Activated T-cell treated with anti-CD3 and anti-CD28 coated beads for 4 hours (primary cell): ENCODE data around the gene FIS1.
A peak's percentile ranks its signal among the peaks of the same experiment; 100 is the strongest.
"Not testable (repeated sequence)": the region's sequence is repeated elsewhere in the genome, so short reads cannot be mapped to it uniquely, and the experiment has no call there.

Source experiments
- DNase-seq: peaks from one replicate; pipeline ENCODE4 v3.0.0-alpha.2; 2020

FIS1 gene

GRCh38 chr7:101244375-101245146 lies at the start of gene FIS1:
Gene FIS1 (minus strand): TSS chr7:101245081. CDS start chr7:101245004, 77 bp downstream.
- DNase-seq = peak; percentile 85

DNA sequence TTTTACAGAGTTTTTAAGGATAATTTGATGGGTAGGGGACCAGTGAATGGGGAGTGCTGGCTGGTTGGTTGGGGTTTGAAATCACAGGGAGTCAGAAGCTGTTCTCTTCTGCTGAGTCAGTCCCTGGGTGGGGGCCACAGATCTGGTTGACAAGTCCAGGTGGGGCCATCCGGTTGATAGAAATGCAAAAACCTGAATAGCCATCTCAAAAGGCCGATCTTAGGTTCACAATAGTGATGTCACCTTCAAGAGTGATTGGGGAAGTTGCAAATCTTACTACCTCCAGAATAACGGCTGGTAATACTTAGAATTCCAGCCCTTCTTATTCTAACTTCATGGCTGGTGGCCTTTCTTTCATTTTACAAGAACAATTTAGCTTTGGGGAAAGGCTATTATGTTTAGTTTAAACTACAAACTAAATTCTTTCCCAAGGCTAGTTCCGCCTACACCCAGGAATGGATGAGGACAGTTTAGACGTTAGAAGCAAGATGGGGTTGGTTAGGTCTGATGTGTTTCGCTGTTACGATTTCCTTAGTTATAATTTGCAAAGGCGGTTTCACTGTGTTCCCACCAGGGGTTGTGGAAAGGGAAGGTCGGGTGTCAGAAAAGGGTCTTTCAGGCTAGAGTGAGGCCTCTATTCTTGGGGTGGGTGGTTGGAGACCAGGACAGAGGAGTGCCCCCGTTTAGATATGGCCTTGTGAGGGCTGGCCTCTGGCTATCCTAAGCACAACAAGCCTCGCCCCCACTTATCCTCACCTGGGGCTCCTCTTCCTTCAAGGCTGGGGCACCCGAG lies 49.4 kb upstream of the FIS1 start:
- DNase-seq = no peak

DNA sequence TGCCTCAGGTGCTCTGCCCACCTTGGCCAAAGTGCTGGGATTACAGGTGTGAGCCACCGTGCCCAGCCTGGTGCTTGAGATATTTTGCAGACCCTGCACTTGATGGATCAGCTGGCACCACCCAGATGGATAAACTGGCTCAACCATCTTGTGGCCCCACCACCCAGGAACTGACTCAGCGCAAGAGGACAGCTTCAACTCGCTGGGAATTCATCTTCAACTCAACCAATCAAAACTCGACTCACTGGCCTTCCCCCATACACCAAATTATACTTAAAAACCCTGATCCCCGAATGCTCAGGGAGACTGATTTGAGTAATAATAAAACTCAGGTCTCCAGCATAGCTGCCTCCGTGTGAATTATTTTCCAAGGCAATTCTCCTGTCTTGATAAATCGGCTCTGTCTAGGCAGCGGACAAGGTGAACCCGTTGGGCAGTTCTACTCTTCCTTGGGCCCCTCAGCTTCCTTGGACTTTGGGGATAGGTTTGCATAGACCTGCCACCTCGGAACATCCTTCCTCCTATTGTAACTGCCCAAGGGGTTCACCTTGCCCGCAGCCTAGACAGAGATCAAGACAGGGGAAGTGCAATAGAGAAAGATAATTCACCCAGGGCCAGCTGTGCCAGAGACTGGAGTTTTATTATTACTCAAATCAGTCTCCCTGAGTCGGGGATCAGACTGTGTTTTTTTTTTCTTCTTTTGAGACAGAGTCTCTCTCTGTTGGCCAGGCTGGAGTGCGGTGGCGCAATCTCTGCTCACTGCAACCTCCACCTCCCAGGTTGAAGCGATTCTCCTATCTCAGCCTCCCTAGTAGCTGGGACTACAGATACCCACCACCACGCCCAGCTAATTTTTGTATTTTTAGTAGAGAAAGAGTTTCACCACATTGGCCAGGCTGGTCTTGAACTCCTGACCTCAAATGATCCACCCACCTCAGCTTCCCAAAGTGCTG lies 48.5 kb upstream of the FIS1 start:
- not testable (repeated sequence) for DNase-seq

GRCh38 chr7:101292566-101292965 lies 47.7 kb upstream of the FIS1 start:
- not testable (repeated sequence) for DNase-seq

DNA sequence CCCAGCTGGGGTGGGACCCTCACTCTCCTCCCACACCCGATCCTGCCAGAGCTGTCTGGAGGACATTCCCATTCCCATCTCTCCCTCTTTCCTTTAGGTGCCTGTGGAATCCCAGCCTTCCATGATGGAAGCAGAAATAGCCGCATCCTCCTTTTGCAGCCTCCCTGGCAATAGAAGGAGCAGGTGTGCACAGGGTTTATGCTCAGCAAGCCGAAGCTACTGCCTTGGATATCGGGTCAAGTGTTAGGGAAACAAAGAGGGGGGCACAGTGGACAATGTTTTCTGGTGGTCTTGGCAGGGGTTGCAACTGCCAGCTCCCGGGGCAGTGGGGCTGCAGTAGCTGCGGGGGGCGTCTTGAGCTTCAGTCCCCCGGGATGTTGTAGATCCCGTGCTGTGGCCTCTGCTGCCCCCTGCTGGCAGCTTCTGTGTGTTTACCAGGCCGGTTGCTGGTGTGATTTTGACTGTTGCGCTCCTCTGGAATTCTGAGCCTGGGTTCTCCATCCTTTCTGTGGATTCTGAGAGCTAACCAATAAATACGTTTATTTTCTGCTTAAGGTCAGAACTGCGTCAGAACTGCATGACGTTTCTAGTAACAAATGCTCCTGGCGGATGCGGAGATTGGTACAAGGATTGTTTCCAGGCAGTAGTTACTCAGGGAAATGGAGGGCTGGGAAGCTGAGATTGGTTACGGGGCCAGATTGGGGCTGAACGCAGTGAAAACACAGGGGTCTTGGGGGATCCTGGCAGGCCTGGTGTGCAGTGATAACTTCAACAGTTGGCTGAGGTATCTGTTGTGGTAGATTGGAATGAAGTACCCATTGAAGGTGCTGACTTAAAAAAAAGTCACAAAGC lies 45.5 kb upstream of the FIS1 start:
- peak; percentile 48 for DNase-seq

- DNase-seq = not testable (repeated sequence)
Measured at GRCh38 chr7:101289687-101290086, 44.8 kb upstream of the FIS1 start.

GRCh38 chr7:101288439-101288838 lies 43.6 kb upstream of the FIS1 start:
- DNase-seq = no peak

- DNase-seq = no peak
Measured at GRCh38 chr7:101287032-101287431, 42.2 kb upstream of the FIS1 start.

DNA sequence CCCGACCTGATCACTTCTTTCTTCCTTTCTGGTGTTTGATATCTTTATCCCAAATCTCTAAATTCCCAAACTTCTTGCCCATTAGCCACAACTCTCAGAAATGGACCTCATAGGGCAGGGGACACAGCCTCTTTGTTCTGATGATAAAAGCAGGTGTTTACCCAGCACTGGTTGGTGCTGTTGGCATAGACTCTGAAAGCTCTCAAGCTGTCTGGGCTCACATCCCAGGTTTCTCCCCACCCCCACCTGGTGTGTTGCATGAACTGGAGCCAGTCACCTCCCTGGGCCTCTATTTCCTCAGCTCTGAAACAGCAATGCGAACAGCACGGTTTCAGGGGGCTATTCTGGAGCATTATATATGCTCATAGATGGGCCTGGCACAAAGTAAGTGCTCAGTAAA lies 41.0 kb upstream of the FIS1 start:
- not testable (repeated sequence) for DNase-seq

GRCh38 chr7:101285171-101285570 lies 40.3 kb upstream of the FIS1 start:
- no peak for DNase-seq

GRCh38 chr7:101280912-101281311 lies 36.0 kb upstream of the FIS1 start:
- not testable (repeated sequence) for DNase-seq

DNA sequence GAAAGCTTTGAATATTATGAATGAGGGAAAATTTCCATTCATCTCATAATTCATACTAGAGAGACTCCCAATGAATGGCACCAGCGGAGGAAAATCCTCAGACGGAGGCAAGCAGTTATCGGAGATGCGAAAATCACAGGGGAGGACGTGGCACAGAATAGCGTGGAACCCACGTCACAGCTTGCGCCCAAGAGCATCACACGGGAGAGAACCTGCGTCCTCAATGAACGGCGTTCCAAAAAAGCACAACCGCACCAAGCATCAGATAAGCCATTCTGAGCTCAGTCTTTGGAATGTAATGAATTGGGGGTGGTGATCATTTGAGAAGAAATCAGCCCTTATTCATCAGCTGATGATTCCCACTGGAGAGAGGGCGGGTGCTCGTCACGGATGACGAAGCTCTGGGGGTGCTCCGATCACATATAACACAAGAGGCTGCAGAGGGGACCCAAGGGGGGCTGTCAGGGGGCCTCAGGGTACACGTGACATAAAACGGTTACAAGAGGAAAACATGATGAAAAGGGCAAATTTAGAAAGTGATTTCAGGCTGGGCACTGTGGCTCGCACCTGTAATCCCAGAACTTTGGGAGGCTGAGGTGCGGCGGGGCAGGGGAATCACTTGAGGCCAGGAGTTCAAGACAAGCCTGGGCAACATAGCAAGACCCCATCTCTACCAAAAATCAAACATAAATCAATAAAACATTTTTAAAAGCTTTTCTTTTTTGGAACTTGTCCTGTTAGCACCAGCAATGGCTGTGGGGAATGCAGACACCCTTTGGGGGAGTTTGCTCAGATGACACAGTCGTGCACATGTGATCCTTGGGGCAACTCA lies 33.8 kb upstream of the FIS1 start:
- DNase-seq = no peak

GRCh38 chr7:101277155-101277554 lies 32.3 kb upstream of the FIS1 start:
- no peak for DNase-seq

DNA sequence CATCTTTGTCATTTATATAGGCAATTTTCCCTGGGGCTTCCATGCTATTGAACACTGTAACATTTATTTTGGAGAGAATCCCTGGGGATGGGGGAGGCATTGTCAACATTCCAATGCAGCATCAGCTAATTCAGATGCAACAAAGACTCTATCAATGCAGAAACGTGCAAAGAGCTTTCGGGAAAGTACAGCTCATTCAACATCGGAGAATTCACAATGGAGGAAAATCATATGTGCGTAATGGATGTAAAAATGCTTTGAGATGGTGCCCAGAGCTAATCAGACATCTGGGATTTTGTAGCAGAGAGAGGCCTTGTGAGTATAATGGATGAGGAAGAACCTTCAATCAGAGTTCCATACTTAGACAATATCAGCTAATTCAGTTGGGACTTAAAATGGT lies 28.3 kb upstream of the FIS1 start:
- DNase-seq = no peak

GRCh38 chr7:101271021-101271420 lies 26.1 kb upstream of the FIS1 start:
- DNase-seq = no peak

GRCh38 chr7:101269664-101270063 lies 24.8 kb upstream of the FIS1 start:
- DNase-seq = no peak

DNA sequence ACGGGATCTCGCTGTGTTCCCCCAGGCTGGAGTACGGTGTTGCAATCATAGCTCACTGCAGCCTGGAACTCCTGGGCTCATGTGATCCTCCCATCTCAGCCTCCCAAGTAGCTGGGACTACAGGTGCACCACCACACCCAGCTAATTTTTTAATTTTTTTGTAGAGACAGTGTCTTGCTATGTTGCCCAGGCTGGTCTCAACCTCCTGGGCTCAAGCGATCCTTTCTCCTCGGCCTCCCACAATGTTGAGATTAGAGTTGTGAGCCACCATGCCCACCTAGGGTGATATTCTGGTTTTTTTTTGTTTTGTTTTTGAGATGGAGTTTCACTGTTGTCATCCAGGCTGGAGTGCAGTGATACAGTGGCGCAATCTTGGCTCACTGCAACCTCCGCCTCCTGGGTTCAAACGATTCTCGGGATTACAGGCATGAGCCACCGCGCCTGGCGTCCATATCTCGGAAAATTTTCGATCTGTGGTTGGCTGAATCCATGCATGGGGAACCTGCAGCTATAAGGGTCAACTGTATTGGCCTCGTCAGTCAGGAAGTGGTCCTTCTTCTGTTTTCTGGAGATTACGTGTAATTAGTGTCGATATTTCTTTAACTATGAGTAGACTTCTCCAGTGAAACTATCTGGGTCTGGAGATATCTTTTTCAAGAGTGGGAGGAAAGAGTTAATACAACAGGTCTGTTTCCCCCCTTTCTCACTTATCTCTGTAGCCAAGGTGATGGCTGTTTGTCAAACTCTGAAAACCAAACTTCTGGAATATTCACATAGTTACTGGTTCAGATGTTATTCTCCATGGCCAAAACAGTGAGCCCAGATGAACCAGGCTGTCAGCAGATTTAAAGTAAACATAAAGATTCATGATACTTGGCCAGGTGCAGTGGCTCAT lies 21.0 kb upstream of the FIS1 start:
- no peak for DNase-seq

GRCh38 chr7:101264102-101264706 lies 19.3 kb upstream of the FIS1 start:
- DNase-seq = not testable (repeated sequence)

GRCh38 chr7:101258243-101258731 lies 13.4 kb upstream of the FIS1 start:
- DNase-seq = no peak
